Measurements from ENCODE around the gene NCAM2. TPM values are rescaled to one million over a fixed set of nuclear protein-coding genes. Genes with fewer than 3 reads are reported as not detected.

NCAM2 gene
- total and polyA plus RNA-seq, 2 donors (not counting 1 experiment from before 2014, with no cell fraction given) = 0.13 TPM; not detected in 1

GRCh38 chr21:21076051-21076450 lies 77.8 kb downstream of the NCAM2 start:
- H3K4me3 Mint-ChIP-seq = no peak overlapping the region
- no peaks in the 10 kb centered on the region for H4K20me1 ChIP-seq (ENCODE audit: control insufficient read depth, insufficient read depth, low read length, poor library complexity, severe bottlenecking)
- ATAC-seq (ENCODE audit: low read depth) (no peak), DNase-seq (no peak)
- WGBS (ENCODE audit: insufficient coverage) = no CpG with 5 or more reads among the region's 2 CpGs
- H3K36me3 ChIP-seq (replicated peaks in 1 of 2; ENCODE audit: control extremely low read depth in 1 of 2, control insufficient read depth in 1 of 2, extremely low read depth in 1 of 2, insufficient read depth in 2 of 2, low read length in 1 of 2) = no peaks in the 10 kb centered on the region
- H3K27ac Mint-ChIP-seq = no peak overlapping the region
- H3K9me3 ChIP-seq (ENCODE audit: control extremely low read depth in 1 of 3, control insufficient read depth in 2 of 3, insufficient read depth in 1 of 3, low read length in 2 of 3) = peaks cover 0 to 3% (median 0%) of the 10 kb centered on the region in 3 donors
- ChIA-PET POLR2A (no interaction called here), CTCF (no interaction called here)
- H3K27me3 ChIP-seq (replicated peaks in 1 of 4; ENCODE audit: control extremely low read depth in 1 of 4, control insufficient read depth in 3 of 4, insufficient read depth in 4 of 4, low read length in 3 of 4) = no peaks in the 10 kb centered on the region
- no peaks in the 10 kb centered on the region for H3K79me2 ChIP-seq (ENCODE audit: control insufficient read depth, insufficient read depth, low read length)
- intact Hi-C loops (cut with micrococcal nuclease) = no loop called here
- no peak overlapping the region for H3K9ac ChIP-seq (ENCODE audit: low read length)
- H3K9me3 Mint-ChIP-seq (ENCODE audit: insufficient read depth) = no peaks in the 10 kb centered on the region
- H3K4me1 Mint-ChIP-seq = no peaks in the 10 kb centered on the region
- no peak overlapping the region for H3K4me2 ChIP-seq (replicated peaks; ENCODE audit: low read depth, low read length, poor library complexity, severe bottlenecking)
- H3K27ac ChIP-seq (ENCODE audit: low read length in 2 of 2) = no peak overlapping the region
- H3K27me3 Mint-ChIP-seq = no peaks in the 10 kb centered on the region
- H3K4me1 ChIP-seq (ENCODE audit: control insufficient read depth in 2 of 2, insufficient read depth in 2 of 2, low read length in 2 of 2) = no peaks in the 10 kb centered on the region
- TF ChIP-seq CTCF (IDR thresholded peaks at IDR 0.05) (no peak), EZH2 (IDR thresholded peaks at IDR 0.05; ENCODE audit: borderline replicate concordance, insufficient read depth, low read depth, low read length, poor library complexity, severe bottlenecking) (no peak)
- H2AFZ ChIP-seq (ENCODE audit: insufficient read depth, low read depth, low read length, poor library complexity, severe bottlenecking) = no peak overlapping the region
- H3K4me3 ChIP-seq (ENCODE audit: control extremely low read depth in 1 of 5, extremely low read depth in 1 of 5, insufficient read depth in 1 of 5, low read depth in 2 of 5, low read length in 4 of 5) = no peak overlapping the region

- H4K20me1 ChIP-seq (ENCODE audit: control insufficient read depth, insufficient read depth, low read length, poor library complexity, severe bottlenecking) = no peaks in the 10 kb centered on the region
- no peaks in the 10 kb centered on the region for H3K4me1 ChIP-seq (ENCODE audit: control insufficient read depth in 2 of 2, insufficient read depth in 2 of 2, low read length in 2 of 2)
- no peak overlapping the region for H3K9ac ChIP-seq (ENCODE audit: low read length)
- Mint-ChIP-seq H3K4me1 (no peaks in the 10 kb centered on the region), H3K27ac (no peak overlapping the region), H3K9me3 (ENCODE audit: insufficient read depth) (no peaks in the 10 kb centered on the region), H3K27me3 (no peaks in the 10 kb centered on the region), H3K4me3 (no peak overlapping the region)
- ChIA-PET POLR2A (no interaction called here), CTCF (no interaction called here)
- no peak for TF ChIP-seq EZH2 (IDR thresholded peaks at IDR 0.05; ENCODE audit: borderline replicate concordance, insufficient read depth, low read depth, low read length, poor library complexity, severe bottlenecking)
- no peak for TF ChIP-seq CTCF (IDR thresholded peaks at IDR 0.05)
- no peak for ATAC-seq (ENCODE audit: low read depth)
- intact Hi-C loops (cut with micrococcal nuclease) = no loop called here
- WGBS (ENCODE audit: insufficient coverage) = no CpG with 5 or more reads among the region's 4 CpGs
- H2AFZ ChIP-seq (ENCODE audit: insufficient read depth, low read depth, low read length, poor library complexity, severe bottlenecking) = no peak overlapping the region
- DNase-seq = no peak
- no peaks in the 10 kb centered on the region for H3K36me3 ChIP-seq (replicated peaks in 1 of 2; ENCODE audit: control extremely low read depth in 1 of 2, control insufficient read depth in 1 of 2, extremely low read depth in 1 of 2, insufficient read depth in 2 of 2, low read length in 1 of 2)
- H3K4me2 ChIP-seq (replicated peaks; ENCODE audit: low read depth, low read length, poor library complexity, severe bottlenecking) = no peak overlapping the region
- H3K27ac ChIP-seq (ENCODE audit: low read length in 2 of 2) = no peak overlapping the region
- H3K79me2 ChIP-seq (ENCODE audit: control insufficient read depth, insufficient read depth, low read length) = no peaks in the 10 kb centered on the region
- peaks cover 0 to 4% (median 0%) of the 10 kb centered on the region in 3 donors for H3K9me3 ChIP-seq (ENCODE audit: control extremely low read depth in 1 of 3, control insufficient read depth in 2 of 3, insufficient read depth in 1 of 3, low read length in 2 of 3)
- H3K27me3 ChIP-seq (replicated peaks in 1 of 4; ENCODE audit: control extremely low read depth in 1 of 4, control insufficient read depth in 3 of 4, insufficient read depth in 4 of 4, low read length in 3 of 4) = no peaks in the 10 kb centered on the region
- no peak overlapping the region for H3K4me3 ChIP-seq (ENCODE audit: control extremely low read depth in 1 of 5, extremely low read depth in 1 of 5, insufficient read depth in 1 of 5, low read depth in 2 of 5, low read length in 4 of 5)
These were observed 78.3 kb downstream of the NCAM2 start for GRCh38 chr21:21076491-21076890.
